Fibroblast of skin of scalp (primary cell): ENCODE data around the gene PLPPR4.
"Not testable (repeated sequence)": the region's sequence is repeated elsewhere in the genome, so short reads cannot be mapped to it uniquely, and the experiment has no call there.

Source experiments
- DNase-seq: peaks from one replicate; pipeline ENCODE4 v3.0.0-alpha.2; 2013

The PLPPR4 gene

DNA sequence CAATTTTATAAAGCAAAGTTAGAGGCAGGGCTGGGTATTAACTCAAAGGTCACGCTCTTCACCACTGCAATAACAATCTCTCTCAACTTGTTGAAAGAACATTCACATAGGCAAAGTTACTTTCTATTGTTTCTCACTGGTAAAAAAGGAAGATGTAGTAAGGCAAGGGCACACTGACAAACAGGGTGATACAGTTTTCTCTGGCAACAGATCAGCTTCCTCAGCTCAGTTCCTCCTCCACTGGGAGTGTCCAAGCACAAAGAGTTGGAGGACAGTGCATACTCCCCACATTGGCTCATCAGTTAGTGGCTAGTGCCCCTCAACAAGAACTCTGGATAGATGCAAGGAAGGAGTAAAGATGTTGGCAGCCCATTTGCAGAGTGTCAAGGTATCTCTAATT, 3.7 kb downstream of the PLPPR4 start:
- peak; percentile 50 for DNase-seq

DNA sequence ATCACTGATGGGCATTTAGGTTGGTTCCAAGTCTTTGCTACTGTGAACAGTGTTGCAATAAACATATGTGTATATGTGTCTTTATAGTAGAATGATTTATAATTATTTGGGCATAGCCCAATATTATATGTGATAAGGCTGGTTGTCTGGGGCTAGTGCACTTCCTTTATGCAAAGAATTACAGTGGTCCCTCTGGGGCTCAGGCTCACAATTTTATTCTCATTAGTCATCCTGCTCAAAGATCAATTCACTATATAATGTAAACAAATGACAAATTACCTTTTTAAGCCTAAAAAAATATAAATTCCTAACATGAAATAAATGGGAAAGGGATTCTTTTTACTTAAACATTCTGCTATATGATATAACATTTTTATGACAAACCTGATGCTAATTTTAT, 5.0 kb downstream of the PLPPR4 start:
- DNase-seq, result peak; percentile 22

DNA sequence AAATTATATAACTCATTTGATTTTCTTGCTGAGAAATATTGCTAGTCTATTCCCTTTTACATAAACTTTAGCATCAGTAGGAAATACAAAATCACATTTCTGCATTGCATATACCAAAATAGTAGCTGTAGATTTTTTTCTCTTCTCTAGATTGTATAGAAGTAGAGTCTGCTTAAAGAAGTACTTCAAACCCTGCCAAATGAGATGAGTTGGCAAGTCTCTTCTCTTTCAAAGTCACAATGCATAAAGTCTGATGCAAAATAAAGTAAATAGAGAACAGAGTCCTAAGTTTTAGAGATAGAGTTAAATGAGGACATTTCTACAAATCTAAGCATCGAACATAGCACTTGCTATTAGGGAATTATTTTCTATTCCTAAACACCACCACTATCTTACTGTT, 6.4 kb downstream of the PLPPR4 start:
- DNase-seq, result no peak

DNA sequence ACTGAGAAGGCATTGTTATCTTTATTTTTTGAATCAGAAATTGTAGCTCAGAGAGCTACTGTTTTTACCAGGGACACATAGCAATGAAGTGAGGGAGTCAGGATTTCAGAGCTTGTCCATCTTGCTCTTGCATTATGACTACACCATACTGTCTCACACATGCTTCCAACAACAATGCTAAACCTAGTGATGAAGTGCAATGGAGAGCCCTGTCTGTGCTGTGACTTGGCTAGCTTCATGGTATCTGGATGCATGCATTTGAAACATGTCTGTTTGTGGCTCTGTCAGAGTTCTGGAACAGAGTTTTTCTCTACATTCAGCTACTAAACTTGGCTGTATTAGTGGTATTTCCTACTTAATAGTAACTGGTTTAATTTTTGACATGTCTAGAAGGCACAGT, 7.0 kb downstream of the PLPPR4 start:
- DNase-seq, result no peak

DNA sequence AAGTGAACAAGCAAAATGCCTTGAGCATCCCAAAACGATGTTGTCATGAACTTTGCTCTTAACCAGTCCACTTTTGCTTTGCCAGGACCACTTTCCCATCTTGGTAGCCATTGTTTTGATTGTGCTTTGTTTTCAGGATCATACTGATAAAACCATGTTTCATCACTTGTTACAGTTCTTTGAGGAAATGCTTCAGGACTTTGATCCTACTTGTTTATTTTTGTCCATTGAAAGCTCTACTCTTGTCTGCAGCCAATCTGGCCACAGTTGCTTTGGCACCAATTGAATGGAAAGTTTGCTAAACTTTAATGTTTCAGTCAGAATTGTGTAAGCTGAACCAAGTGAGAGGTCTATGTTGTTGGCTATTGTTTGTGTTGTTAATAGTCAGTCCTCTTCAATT, 12.8 kb downstream of the PLPPR4 start:
- DNase-seq, result no peak

DNA sequence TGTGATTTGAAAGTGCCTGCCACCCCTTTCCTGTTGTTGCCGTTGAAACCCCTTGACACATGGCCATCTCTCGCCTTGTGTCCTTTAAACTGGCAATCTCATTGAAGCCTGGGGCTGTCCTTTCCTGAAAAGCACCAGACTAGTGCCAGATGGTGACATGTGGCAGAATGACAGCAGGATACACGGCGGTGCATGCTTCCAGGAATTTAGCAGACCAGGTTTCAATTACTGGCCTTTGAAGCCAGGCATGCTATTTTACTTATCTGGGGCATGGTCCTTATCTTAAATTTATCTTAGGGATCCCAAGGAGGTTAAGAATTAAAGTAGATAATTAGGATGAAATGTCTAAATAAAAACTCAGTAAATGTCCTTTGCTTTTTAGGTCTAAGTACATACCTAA, 15.2 kb downstream of the PLPPR4 start:
- DNase-seq, result no peak

DNA sequence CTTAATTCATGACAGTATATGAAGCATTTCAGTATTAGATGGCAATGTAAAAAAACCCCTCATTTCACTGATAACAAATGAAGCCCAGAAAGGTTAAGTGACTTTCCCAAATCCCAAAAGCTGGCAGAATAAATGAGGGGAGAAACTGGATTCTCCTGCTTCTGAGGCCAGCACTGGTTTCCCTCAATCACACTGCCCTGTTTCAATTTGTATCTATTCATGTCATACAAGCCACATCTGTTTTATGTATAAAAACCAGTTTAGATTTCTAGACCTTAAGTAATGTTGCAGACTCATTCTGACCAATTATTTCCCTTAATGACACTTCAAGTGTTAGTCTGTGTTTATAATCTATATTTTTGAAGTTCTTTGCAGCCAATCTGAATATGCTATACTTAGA, 16.8 kb downstream of the PLPPR4 start:
- no peak for DNase-seq

DNA sequence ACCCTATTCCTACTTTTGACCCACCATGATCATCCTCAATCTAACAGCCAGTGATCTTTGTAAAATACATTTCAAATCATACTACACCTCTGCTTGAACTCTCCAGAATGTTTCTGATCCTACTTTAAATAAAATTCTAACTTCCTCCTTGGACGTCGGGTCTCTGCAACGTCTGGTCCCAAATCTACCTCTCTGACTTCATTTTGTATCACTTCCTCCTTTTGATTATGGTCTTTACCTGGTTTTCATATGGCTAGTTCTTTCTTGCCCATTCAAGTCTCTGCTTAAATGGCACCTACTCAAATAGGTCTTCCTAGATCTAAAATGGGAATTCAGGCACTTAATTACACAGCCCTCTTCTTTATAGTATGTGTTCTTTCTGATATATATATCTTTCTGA, 18.2 kb downstream of the PLPPR4 start:
- no peak for DNase-seq

DNA sequence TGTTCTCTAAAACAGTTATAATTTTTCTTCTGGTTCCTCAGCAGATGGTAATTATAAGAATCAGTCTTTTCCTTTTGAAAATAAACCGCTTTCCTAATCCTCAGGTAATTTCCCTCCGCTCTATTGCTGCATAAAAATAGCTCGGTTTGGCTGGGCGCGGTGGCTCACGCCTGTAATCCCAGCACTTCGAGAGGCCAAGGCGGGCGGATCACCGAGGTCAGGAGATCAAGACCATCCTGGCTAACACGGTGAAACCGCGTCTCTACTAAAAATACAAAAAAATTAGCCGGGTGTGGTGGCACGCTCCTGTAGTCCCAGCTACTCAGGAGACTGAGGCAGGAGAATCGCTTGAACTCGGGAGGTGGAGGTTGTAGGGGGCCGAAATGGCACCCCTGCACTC, 19.2 kb downstream of the PLPPR4 start:
- DNase-seq, result not testable (repeated sequence)

DNA sequence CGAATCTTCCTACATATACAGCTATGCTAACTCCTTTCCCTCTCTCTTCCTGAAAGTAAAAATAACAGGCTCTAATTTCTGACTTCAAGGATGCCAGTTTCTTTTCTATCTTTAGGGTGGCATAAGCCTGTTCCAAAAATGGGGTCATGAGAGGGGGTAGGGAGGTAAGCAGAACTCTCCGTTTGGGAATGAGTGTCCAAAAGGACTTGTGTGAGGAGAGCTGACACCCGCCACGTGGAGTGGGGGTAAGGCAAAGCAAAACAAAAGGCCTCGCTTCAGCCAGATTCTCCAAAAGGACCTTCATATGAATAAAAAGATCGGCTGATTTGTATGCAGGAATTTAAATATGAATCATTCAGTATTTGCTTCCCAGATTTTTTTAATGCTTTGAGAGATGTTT, 28.6 kb downstream of the PLPPR4 start:
- DNase-seq, result peak; percentile 63

DNA sequence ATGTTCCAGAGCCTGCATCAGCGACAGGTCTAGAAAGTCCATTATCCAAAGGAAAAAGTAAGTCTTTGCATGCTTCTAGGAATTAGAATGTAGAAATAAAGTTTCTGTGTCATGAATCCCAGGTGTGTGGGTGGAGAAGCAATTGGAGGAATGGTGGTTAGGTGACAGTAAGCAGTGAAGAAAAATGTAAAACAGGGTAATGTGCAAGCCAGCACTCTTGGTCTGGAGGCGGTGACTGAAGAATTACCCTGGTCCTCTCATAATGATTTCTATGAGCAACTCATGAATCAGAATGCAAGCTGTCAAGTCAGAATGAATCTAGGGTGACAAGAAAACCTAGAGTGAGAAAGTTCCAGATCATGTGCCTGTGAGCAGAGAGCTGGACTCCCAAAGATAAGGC, 33.6 kb downstream of the PLPPR4 start:
- DNase-seq, result no peak

DNA sequence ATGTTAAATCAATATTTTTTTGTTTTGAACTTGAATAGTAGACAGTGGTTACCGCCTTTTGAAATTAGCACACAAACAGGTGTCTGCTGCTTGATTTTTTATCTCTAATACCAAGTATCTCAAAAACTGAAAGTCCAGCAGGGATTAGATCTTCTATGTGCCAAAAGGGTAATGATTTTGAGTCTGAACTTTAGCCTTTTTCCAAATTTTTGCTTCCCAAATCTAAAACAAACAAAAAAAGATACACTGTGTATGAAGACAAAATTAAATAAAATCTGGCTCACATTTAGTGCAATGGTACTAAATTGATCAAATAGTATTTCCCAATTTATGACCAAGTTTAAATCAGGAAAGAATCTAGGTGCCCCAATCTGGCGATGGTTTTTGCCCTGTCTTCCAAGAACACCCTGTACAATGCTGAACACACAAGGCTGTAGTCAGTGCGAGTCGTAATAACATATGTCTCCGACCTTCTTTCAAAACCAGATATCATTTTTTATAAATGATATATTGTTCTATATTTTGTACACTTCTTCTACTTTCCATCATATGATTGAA, 40.5 kb downstream of the PLPPR4 start:
- no peak for DNase-seq

DNA sequence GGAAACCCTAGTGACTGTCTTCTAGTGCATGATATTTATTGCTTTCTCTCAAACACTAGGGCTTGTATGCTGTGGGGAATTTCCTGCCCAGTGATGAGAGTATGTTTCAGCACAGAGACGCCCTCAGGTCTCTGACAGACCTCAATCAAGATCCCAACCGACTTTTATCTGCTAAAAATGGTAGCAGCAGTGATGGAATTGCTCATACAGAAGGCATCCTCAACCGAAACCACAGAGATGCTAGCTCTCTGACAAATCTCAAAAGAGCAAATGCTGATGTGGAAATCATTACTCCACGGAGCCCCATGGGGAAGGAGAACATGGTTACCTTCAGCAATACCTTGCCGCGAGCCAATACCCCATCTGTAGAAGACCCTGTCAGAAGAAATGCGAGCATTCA, 41.3 kb downstream of the PLPPR4 start:
- DNase-seq, result peak; percentile 7

DNA sequence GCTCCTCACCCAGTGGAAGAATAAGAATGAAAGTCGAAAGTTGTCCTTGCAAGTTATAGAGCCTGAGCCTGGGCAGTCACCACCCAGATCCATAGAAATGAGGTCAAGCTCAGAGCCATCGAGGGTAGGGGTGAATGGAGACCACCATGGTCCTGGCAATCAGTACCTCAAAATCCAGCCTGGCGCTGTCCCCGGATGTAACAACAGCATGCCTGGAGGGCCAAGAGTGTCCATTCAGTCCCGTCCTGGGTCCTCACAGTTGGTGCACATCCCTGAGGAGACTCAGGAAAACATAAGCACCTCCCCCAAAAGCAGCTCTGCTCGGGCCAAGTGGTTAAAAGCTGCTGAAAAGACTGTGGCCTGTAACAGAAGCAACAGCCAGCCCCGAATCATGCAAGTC, 41.8 kb downstream of the PLPPR4 start:
- no peak for DNase-seq

DNA sequence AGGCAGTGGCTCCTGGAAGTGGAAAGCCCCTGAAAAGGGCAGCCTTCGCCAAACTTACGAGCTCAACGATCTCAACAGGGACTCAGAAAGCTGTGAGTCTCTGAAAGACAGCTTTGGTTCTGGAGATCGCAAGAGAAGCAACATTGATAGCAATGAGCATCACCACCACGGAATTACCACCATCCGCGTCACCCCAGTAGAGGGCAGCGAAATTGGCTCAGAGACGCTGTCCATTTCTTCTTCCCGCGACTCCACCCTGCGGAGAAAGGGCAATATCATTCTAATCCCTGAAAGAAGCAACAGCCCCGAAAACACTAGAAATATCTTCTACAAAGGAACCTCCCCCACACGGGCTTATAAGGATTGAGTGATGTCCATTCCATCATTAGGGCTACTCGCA, 42.4 kb downstream of the PLPPR4 start:
- DNase-seq, result no peak

DNA sequence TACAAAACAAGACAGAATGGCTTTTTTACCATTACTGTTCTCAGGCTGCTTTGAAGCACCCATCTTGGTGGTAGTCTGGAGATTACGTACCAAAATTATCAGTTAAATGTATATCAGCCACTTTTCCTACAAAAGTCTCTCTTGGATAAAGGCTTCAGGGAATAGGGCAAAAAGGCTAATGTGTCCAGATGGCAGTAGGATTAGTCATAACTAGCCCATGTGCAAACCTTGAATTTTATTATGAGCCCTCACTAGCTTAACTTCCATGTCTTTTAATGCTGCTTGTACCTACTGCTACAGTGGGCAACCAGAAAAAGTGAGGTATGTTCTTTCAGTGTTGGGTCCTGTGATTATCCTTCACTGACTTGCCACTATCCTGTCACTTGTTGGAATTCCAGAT, 51.0 kb downstream of the PLPPR4 start:
- no peak for DNase-seq

DNA sequence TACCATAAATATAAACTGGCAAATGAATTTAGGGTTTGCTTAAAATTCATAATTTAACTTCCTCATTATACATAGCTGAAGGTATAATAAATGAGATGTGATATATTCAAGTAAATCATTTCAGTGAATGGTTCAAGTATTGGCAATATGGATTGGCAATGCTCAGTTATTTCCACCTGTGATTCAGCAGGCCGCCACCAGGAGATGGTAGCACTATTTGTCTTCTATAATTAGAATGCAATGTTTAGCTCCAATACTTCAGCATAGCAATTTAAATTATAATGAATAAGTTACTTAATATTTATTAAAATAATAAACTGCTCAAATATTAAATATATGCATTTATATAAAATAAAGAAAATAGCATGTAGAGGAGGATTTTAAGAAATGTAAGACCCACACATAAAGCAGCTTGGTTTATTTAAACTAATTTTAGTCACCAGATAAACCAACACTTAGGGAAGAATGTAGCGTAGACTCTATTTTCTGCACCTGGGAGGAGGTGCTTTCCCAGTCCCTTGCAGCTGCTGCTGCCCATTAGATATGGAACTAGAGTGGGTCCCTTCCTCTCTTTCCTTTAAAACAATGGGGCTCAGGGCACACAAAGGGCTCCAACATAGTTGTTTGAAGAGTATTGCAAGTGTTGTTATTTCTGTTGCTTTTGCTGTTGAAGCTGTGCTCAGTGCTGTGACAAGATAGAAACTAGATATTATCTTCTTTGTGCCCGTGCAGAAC, 62.1 kb downstream of the PLPPR4 start:
- no peak for DNase-seq

DNA sequence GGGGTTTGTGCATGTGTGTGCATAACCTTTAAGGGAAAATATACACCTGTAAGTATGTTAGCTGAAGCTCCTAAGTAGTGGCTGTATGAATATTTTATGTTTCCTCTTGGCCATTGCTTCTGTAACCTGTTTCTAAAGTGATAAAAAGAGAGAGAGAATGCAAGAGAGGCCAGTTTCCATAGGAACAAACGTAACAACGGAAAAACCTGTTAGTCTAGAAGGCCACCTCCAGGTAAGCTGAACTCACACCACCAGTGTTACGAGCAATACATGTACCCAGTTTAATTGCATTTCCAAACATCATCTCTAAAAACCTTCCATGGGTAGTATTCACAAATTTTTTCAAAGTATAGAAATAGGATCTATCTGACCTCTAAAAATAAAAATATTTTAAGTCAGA, 63.1 kb downstream of the PLPPR4 start:
- DNase-seq, result no peak

DNA sequence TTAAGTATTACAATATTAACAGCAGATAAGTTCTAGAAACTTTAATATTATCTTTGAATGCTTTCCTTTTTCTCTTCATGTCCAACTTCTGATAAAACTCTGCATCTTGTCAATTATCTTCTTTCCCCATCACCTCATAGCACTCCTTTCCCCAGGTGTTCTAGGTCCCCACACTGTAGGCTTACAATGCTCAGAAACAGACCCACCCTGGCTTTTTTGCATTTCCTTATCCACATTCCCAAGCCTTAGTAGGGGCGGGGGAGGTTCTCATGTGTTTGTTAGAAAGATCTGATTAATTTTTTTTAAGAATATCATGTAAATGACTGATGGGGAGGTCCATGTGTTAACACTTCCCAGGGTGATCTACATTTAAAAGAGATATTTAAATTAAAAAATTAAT, 63.9 kb downstream of the PLPPR4 start:
- DNase-seq, result no peak

DNA sequence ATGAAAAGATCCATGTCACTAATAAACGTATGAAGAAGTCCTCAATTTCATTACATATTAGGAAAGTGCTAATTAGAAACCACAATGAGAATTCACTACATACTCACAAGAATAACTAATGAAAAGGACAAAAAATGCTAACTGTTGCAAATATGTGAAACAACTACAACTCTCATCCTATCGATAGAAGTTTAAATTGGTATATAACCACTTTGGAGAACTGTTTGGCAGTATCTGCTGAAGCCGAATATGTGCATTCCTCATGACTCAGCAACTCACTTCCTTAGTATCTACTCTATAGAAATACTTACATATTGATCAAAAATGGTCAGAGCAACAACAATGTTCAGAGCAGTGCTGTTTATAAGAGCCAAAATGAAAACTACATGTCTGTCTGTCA, 66.8 kb downstream of the PLPPR4 start:
- DNase-seq, result no peak

DNA sequence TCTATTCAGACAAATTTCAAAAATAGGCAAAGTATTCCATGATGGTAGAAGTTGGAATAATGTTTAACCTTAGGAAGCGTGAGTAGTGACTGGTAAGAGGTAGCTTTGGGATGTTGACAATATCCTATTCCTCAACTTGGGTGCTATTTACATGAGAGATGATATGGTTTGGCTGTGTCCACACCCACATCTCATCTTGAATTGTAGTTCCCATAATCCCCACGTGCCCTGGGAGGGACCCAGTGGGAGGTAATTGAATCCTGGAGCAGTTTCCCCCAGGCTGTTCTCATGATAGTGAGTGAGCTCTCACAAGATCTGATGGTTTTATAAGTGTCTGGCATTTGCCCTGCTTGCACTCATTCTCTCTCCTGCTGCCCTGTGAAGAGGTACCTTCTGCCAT, 67.3 kb downstream of the PLPPR4 start:
- no peak for DNase-seq

DNA sequence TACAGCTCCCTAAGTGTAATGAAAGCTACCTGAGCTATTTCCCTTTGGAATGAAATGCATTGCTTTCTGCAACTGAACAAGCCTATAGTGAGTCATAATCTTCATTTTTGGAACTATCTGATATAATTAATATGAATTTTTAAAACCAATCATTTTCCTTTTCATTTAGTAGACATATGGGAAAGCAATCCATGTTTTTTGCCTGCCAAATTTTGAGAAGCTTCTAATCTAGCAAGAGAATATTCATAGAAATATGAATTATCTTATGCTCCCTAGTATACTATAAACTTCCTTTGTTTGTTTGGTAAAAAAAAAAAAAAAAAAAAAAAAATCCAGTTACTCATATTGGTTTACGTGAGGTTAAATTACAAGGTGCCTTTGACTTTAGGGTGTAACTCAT, 68.3 kb downstream of the PLPPR4 start:
- no peak for DNase-seq

DNA sequence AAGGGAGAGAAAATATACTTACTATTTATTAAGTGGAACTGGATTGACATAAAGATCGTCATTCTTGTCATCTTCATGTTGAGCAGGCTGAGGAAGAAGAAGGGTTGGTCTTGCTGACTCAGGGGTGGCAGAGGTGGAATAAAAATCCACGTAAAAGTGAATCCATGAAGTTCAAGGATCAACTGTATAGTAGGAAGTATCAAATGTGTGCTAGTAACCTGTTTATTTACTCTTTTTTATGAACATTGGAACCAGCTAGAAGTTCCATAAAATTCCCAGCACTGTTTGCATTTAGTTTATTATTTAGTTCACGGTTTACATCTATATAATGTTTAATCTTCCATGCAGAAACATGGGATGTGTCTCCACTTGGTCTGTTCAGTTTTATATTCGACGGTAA, 70.7 kb downstream of the PLPPR4 start:
- DNase-seq, result no peak

DNA sequence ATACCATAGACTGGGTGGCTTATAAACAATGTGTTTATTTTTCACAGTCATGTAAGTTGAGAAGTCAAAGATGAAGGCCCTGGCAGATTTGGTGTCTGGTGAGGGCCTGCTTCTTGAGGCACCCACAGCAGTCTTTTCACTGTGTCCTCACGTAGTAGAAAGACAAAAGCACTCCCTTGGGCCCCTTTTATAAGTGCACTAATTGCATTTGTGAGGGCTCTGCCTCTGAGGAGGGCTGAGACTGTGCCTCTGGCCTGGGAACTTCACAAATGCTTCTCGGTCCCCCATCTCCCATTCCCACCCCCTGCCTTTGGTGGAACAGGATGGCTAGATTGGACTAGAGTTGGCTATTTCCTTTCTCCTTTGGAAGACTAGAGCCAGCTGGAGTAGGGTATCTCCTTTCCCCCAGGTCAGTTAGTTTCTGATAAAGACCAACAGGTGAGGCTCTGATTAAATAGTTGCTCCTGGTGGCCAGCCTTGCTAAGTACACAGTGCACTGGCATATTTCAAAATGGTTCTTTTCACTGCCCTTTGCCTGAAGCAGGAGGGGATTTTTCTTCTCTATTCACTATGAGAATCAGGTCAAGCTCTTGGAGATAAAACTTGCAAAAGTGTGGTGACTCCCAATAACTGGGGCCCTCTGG, 82.9 kb downstream of the PLPPR4 start:
- no peak for DNase-seq
